HCT116 (cell line): ENCODE measurements around the gene CBX3. TPM values are rescaled to one million over a fixed set of nuclear protein-coding genes. Genes with fewer than 3 reads are reported as not detected.

Source experiments
- ATAC-seq: fragments of 200-7000 bp; cut with Tn5 transposase; 2 replicates; pipeline ENCODE4 v1.9.1; 2020; ENCODE audit warnings: mild to moderate bottlenecking, moderate library complexity
- BruUV-seq: library from RNA; stranded (reverse); fragments of 400-500 nt; replicated peaks from 2 replicates; lab custom pipeline; 2021; lab: Mats Ljungman, UMichigan
- CTCF ChIA-PET: fragments of 300-600 bp; sonication (Branson Sonifier 250); formaldehyde crosslinking; loops from one replicate; lab custom pipeline; 2021; ENCODE audit warnings: antibody characterized with exemption; lab: Charles Lee
- POLR2A ChIA-PET: fragments of 300-600, 350-600 bp; sonication (Branson Sonifier 250); formaldehyde crosslinking; loops from one replicate; lab custom pipeline; 2021; ENCODE audit warnings: antibody characterized with exemption; lab: Charles Lee
- RAD21 ChIA-PET, 2 experiments: fragments of 300-600 bp; sonication (Branson Sonifier 250); formaldehyde crosslinking; loops; one replicate each; lab custom pipeline; 2023; ENCODE audit warnings: low total read pairs in 2 of 2; ENCODE audit not compliant: uncharacterized antibody in 2 of 2, unreplicated experiment in 2 of 2, low non-redundant PET in 1 of 2; lab: Charles Lee
- DNase-seq: peaks from one replicate; pipeline ENCODE4 v3.0.0-alpha.2; 2010; ENCODE audit warnings: low read depth, low spot score
- H2AFZ ChIP-seq: fragments of 200-600 bp; shearing (Covaris generic), sonication (generic); 2 replicates; pipeline ENCODE4 v1.6.1; 2017; ENCODE audit warnings: low read depth, mixed run types, mixed read lengths, antibody characterized with exemption, low read length; ENCODE audit not compliant: poor library complexity, severe bottlenecking
- H3K27ac ChIP-seq: 2 replicates; pipeline ENCODE4 v1.5.1; 2012; ENCODE audit warnings: low read depth, low read length
- H3K27me3 ChIP-seq: fragments of 200-600 bp; sonication (generic); 2 replicates; pipeline ENCODE4 v1.6.1; 2016; ENCODE audit warnings: mixed run types, low read length, mixed read lengths; ENCODE audit not compliant: insufficient read depth
- H3K36me3 ChIP-seq, 2 experiments: fragments of 200-500 bp in 1 of 2; fragments of 200-600 bp in 1 of 2; sonication (Bioruptor generic) in 1 of 2; sonication (generic) in 1 of 2; 2 replicates each; pipeline versions ENCODE4 v1.5.1 to v1.6.1; 2014 to 2016; ENCODE audit warnings: low read length in 2 of 2, inconsistent platforms in 1 of 2, mixed read lengths in 1 of 2, mixed run types in 1 of 2; ENCODE audit not compliant: insufficient read depth in 2 of 2, control insufficient read depth in 1 of 2
- H3K4me1 ChIP-seq, 2 experiments: fragments of 200-600 bp in 1 of 2; sonication (generic) in 1 of 2; 2 replicates each; pipeline versions ENCODE4 v1.5.1 to v1.6.1; 2012 to 2017; ENCODE audit warnings: low read length in 2 of 2, inconsistent platforms in 1 of 2, mild to moderate bottlenecking in 1 of 2, mixed read lengths in 1 of 2, mixed run types in 1 of 2, moderate library complexity in 1 of 2; ENCODE audit not compliant: insufficient read depth in 2 of 2, control insufficient read depth in 1 of 2
- H3K4me2 ChIP-seq: fragments of 200-600 bp; sonication (generic); 2 replicates; pipeline ENCODE4 v1.6.1; 2017; ENCODE audit warnings: mixed run types, low read length, mixed read lengths
- H3K4me3 ChIP-seq, 2 experiments: fragments of 200-600 bp in 1 of 2; sonication (generic) in 1 of 2; replicated peaks in 1 of 2; 2 replicates each; pipeline ENCODE4 v1.5.1; 2011 to 2016; ENCODE audit warnings: low read length in 2 of 2, control low read depth in 1 of 2, low read depth in 1 of 2, mild to moderate bottlenecking in 1 of 2, mixed read lengths in 1 of 2, mixed run types in 1 of 2
- H3K79me2 ChIP-seq: fragments of 200-600 bp; sonication (generic); 2 replicates; pipeline ENCODE4 v1.6.1; 2017; ENCODE audit warnings: mild to moderate bottlenecking, mixed run types, low read length, moderate library complexity, mixed read lengths; ENCODE audit not compliant: insufficient read depth
- H3K9ac ChIP-seq: fragments of 200-600 bp; sonication (generic); 2 replicates; pipeline ENCODE4 v1.6.1; 2016; ENCODE audit warnings: low read length, mixed read lengths
- H3K9me2 ChIP-seq: fragments of 200-600 bp; sonication (generic), shearing (Covaris generic); 2 replicates; pipeline ENCODE4 v1.6.1; 2017; ENCODE audit warnings: mixed run types, mild to moderate bottlenecking, moderate library complexity; ENCODE audit not compliant: insufficient read depth
- H3K9me3 ChIP-seq, 2 experiments: fragments of 200-500 bp in 1 of 2; fragments of 200-600 bp in 1 of 2; sonication (Bioruptor generic) in 1 of 2; sonication (generic) in 1 of 2; 2 replicates each; pipeline ENCODE4 v1.6.1; 2014 to 2017; ENCODE audit warnings: low read length in 2 of 2, mixed read lengths in 2 of 2, inconsistent platforms in 1 of 2, low read depth in 1 of 2, mild to moderate bottlenecking in 1 of 2, mixed run types in 1 of 2, moderate library complexity in 1 of 2; ENCODE audit not compliant: control insufficient read depth in 1 of 2, insufficient read depth in 1 of 2
- H4K20me1 ChIP-seq: fragments of 200-600 bp; sonication (generic), shearing (Covaris generic); 2 replicates; pipeline ENCODE4 v1.6.1; 2017; ENCODE audit warnings: mixed run types, mild to moderate bottlenecking, moderate library complexity; ENCODE audit not compliant: insufficient read depth
- CBX3 ChIP-seq: IDR thresholded peaks from 2 replicates; pipeline ENCODE4 v1.6.1; 2012; ENCODE audit warnings: low read depth
- CEBPB ChIP-seq: IDR thresholded peaks from 2 replicates; pipeline ENCODE4 v1.6.1; 2012; ENCODE audit warnings: low read depth
- EGR1 ChIP-seq: IDR thresholded peaks from 2 replicates; pipeline ENCODE4 v1.6.1; 2012; ENCODE audit warnings: low read depth
- ELF1 ChIP-seq: IDR thresholded peaks from 2 replicates; pipeline ENCODE4 v1.6.1; 2012; ENCODE audit warnings: low read depth, borderline replicate concordance
- FOSL1 ChIP-seq: IDR thresholded peaks from 2 replicates; pipeline ENCODE4 v1.6.1; 2012; ENCODE audit warnings: low read depth
- JUND ChIP-seq: IDR thresholded peaks from 2 replicates; pipeline ENCODE4 v1.6.1; 2012
- RAD21 ChIP-seq: IDR thresholded peaks from 2 replicates; pipeline ENCODE4 v1.6.1; 2012; ENCODE audit warnings: low read depth, mild to moderate bottlenecking
- SP1 ChIP-seq: IDR thresholded peaks from 2 replicates; pipeline ENCODE4 v1.6.1; 2012; ENCODE audit warnings: low read depth
- TCF7L2 ChIP-seq: IDR thresholded peaks from 2 replicates; pipeline ENCODE4 v1.7.0; 2011; ENCODE audit warnings: borderline replicate concordance, inconsistent platforms; ENCODE audit not compliant: insufficient read depth, insufficient read length; ENCODE audit errors: extremely low read depth
- YY1 ChIP-seq: IDR thresholded peaks from 2 replicates; pipeline ENCODE4 v1.6.1; 2011; ENCODE audit warnings: low read length, low read depth, moderate library complexity, mild to moderate bottlenecking; ENCODE audit not compliant: insufficient replicate concordance; ENCODE audit errors: extremely low read depth
- ZFX ChIP-seq: fragments of 450-650 bp; IDR thresholded peaks from 2 replicates; pipeline ENCODE4 v1.6.1; 2017
- ZNF274 ChIP-seq: fragments of 200-500 bp; sonication (Bioruptor generic); IDR thresholded peaks from 2 replicates; pipeline ENCODE4 v1.6.1; 2014; ENCODE audit warnings: mild to moderate bottlenecking, low read depth, low read length, inconsistent platforms
- intact Hi-C: fragments of 100-400 bp; cut with micrococcal nuclease; formaldehyde crosslinking; loops from 2 replicates; pipeline ENCODE4 v1.10.0; 2022
- total RNA-seq: library from RNA; stranded (reverse); gene quantifications from one replicate; pipeline ENCODE4 v1.2.1, GENCODE V29; 2021; ENCODE audit not compliant: unreplicated experiment
- TF ChIP-seq, protein P1 (sequence below): IDR thresholded peaks from 2 replicates; pipeline ENCODE4 v1.6.1; 2012
- TF ChIP-seq, protein P2 (sequence below), 3 experiments: fragments of 200-600 bp in 1 of 3; sonication (generic) in 1 of 3; IDR thresholded peaks in 2 of 3; conservative IDR thresholded peaks in 1 of 3; 2 replicates each; pipeline ENCODE4 v1.5.1; 2012 to 2017; ENCODE audit warnings: low read depth in 2 of 3, low read length in 2 of 3, antibody characterized with exemption in 1 of 3, borderline replicate concordance in 1 of 3, control low read depth in 1 of 3, mild to moderate bottlenecking in 1 of 3, mixed read lengths in 1 of 3, mixed run types in 1 of 3, moderate library complexity in 1 of 3; ENCODE audit not compliant: insufficient read depth in 1 of 3
- TF ChIP-seq, protein P3 (sequence below): IDR thresholded peaks from 2 replicates; pipeline ENCODE4 v1.6.1; 2012; ENCODE audit warnings: low read depth

The CBX3 gene
- total RNA-seq, 1 experiment from 2014 or later: 274 TPM

DNA sequence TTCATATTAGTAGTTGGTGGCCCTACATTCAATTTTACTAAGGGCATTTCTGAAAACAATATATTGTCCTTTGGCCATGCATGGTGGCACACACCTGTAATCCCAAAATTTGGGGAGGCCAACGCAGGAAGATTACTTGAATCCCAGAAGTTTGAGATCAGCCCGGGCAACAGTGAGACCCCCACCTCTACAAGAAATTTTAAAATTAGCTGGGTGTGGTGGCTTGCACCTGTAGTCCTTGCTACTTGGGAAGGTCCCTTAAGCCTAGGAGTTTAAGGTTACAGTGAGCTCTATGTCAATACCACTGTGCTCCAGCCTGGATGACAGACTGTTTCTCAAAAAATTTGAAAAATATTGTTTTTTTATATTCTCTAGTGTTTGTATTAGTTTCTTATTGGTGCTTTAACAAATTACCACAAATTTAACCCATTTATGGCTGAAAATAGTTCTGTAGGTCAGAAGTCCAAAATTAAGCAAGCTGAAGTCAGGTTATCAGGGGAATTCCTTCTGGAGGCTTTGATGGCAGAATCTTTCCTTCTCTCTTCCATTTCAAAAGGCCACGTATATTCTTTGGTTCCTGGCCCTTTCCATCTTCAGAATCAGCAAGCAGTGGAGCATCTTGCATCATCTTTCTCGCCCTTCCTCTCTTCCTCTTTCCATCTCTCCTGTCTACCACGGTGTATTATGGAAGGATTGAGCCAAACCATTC lies 12.4 kb downstream of the CBX3 start:
- Histone ChIP-seq H3K4me3 (no peak overlapping the region), H3K27me3 (no peaks in the 10 kb centered on the region), H3K9ac (no peak overlapping the region), H3K36me3 (peaks cover 27 to 32% of the 10 kb centered on the region in 2 experiments), H3K27ac (no peak overlapping the region), H3K4me1 (no peaks in the 10 kb centered on the region), H3K4me2 (no peak overlapping the region), H3K9me2 (no peaks in the 10 kb centered on the region), H3K9me3 (no peaks in the 10 kb centered on the region), H4K20me1 (peaks cover 32% of the 10 kb centered on the region; the same call in 1 of the 2 replicates), H3K79me2 (peaks cover 24% of the 10 kb centered on the region), H2AFZ (no peak overlapping the region)
- ChIA-PET CTCF (no interaction called here), RAD21 (no interaction called here), POLR2A (interaction anchor here (0.7 to 2.1 kb wide), 3 partner anchors 12 to 15 kb away, joined by 3 to 7 read pairs (median 4); partner anchors contain the start of gene CBX3)
- intact Hi-C loops: no loop called here
- BruUV-seq: no TSS peak
- TF ChIP-seq ZNF274 (no peak), CEBPB (peak; percentile 33; the same call in 1 of the 2 replicates)
- ATAC-seq: no peak
- no peak for DNase-seq

DNA sequence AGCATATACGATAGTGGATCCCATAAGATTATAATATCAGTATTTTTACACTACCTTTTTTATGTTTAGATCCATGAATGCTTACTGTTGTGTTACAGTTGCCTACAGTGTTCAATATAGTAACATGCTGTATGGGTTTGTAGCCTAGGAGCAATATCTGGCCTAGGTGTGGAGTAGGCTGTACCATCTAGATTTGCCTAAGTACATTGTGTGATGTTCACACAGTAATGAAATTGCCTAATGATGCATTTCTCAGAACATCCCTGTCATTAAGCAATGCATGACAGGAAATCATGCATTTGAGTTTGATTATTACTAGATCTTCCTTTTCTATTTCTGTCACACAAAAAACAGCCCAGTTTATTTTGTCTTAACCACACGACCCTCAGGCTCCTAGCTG lies 14.5 kb downstream of the CBX3 start:
- DNase-seq (no peak), ATAC-seq (no peak)
- no peaks in the 10 kb centered on the region for H3K4me1 ChIP-seq
- no peaks in the 10 kb centered on the region for H3K27me3 ChIP-seq
- no peak overlapping the region for H2AFZ ChIP-seq
- H3K9me2 ChIP-seq: no peaks in the 10 kb centered on the region
- ChIA-PET CTCF (no interaction called here), POLR2A (no interaction called here), RAD21 (no interaction called here)
- no peak overlapping the region for H3K4me3 ChIP-seq
- peaks cover 14% of the 10 kb centered on the region; the same call in 1 of the 2 replicates for H4K20me1 ChIP-seq
- intact Hi-C loops: no loop called here
- 0 out of 2 replicates have a peak, but pooled peaks cover 3% of the 10 kb centered on the region for H3K79me2 ChIP-seq
- no peak overlapping the region for H3K9ac ChIP-seq
- H3K27ac ChIP-seq: no peak overlapping the region
- BruUV-seq: no TSS peak
- H3K9me3 ChIP-seq: no peaks in the 10 kb centered on the region
- H3K36me3 ChIP-seq: peaks cover 10 to 12% of the 10 kb centered on the region in 2 experiments
- H3K4me2 ChIP-seq: no peak overlapping the region
- TF ChIP-seq FOSL1: no peak
- no peak for TF ChIP-seq YY1
- TF ChIP-seq, protein P1, sequence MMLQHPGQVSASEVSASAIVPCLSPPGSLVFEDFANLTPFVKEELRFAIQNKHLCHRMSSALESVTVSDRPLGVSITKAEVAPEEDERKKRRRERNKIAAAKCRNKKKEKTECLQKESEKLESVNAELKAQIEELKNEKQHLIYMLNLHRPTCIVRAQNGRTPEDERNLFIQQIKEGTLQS: no peak
- TF ChIP-seq ZFX: no peak
- TF ChIP-seq TCF7L2: no peak
- TF ChIP-seq RAD21: no peak
- no peak for TF ChIP-seq JUND
- TF ChIP-seq CBX3: no peak
- TF ChIP-seq ELF1: no peak
- TF ChIP-seq, protein P2, sequence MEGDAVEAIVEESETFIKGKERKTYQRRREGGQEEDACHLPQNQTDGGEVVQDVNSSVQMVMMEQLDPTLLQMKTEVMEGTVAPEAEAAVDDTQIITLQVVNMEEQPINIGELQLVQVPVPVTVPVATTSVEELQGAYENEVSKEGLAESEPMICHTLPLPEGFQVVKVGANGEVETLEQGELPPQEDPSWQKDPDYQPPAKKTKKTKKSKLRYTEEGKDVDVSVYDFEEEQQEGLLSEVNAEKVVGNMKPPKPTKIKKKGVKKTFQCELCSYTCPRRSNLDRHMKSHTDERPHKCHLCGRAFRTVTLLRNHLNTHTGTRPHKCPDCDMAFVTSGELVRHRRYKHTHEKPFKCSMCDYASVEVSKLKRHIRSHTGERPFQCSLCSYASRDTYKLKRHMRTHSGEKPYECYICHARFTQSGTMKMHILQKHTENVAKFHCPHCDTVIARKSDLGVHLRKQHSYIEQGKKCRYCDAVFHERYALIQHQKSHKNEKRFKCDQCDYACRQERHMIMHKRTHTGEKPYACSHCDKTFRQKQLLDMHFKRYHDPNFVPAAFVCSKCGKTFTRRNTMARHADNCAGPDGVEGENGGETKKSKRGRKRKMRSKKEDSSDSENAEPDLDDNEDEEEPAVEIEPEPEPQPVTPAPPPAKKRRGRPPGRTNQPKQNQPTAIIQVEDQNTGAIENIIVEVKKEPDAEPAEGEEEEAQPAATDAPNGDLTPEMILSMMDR (IDR thresholded peaks at IDR 0.05 in 2 of 3, conservative IDR thresholded peaks at IDR 0.05 in 1 of 3; ENCODE audit: borderline replicate concordance in 1 of 3, insufficient read depth in 1 of 3, low read depth in 2 of 3, low read length in 2 of 3): no peak
- no peak for TF ChIP-seq EGR1
- TF ChIP-seq, protein P3, sequence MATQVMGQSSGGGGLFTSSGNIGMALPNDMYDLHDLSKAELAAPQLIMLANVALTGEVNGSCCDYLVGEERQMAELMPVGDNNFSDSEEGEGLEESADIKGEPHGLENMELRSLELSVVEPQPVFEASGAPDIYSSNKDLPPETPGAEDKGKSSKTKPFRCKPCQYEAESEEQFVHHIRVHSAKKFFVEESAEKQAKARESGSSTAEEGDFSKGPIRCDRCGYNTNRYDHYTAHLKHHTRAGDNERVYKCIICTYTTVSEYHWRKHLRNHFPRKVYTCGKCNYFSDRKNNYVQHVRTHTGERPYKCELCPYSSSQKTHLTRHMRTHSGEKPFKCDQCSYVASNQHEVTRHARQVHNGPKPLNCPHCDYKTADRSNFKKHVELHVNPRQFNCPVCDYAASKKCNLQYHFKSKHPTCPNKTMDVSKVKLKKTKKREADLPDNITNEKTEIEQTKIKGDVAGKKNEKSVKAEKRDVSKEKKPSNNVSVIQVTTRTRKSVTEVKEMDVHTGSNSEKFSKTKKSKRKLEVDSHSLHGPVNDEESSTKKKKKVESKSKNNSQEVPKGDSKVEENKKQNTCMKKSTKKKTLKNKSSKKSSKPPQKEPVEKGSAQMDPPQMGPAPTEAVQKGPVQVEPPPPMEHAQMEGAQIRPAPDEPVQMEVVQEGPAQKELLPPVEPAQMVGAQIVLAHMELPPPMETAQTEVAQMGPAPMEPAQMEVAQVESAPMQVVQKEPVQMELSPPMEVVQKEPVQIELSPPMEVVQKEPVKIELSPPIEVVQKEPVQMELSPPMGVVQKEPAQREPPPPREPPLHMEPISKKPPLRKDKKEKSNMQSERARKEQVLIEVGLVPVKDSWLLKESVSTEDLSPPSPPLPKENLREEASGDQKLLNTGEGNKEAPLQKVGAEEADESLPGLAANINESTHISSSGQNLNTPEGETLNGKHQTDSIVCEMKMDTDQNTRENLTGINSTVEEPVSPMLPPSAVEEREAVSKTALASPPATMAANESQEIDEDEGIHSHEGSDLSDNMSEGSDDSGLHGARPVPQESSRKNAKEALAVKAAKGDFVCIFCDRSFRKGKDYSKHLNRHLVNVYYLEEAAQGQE: no peak
- no peak for TF ChIP-seq SP1
